Activated CD4-positive, alpha-beta T cell treated with anti-CD3 and anti-CD28 coated beads, Interleukin-2, amount 50 U/mL, for 16 hours (primary cell): ENCODE results near the gene CADM1.
A peak's percentile ranks its signal among the peaks of the same experiment; 100 is the strongest.

Source experiments
- DNase-seq: peaks from one replicate; pipeline ENCODE4 v3.0.0-alpha.2; 2020

The CADM1 gene

GRCh38 chr11:115347106-115347505 lies 157.1 kb downstream of the CADM1 start:
- no peak for DNase-seq

GRCh38 chr11:115345840-115346239 lies 158.4 kb downstream of the CADM1 start:
- no peak for DNase-seq

- no peak for DNase-seq
These were observed 158.9 kb downstream of the CADM1 start for GRCh38 chr11:115345361-115345760.

DNA sequence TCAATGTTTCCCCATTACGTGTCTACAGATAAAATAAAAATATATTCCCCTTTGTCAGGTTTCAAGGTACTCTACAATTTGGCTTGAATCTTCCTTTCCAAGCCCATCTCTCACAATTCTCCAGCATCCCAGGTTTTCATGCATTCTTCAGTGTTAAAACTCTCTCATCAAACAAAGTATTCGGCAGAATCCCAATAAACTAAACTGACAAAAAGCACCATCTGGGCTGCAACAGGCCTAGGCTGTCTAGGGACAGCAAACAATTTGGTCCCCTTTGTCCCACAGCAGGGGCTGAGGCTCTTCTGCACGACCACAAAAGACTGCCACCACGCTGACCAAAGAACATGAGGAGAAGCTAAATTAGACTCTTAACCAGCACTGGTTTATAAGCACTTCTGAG lies 159.4 kb downstream of the CADM1 start:
- no peak for DNase-seq

- DNase-seq: no peak
These were observed 162.1 kb downstream of the CADM1 start for GRCh38 chr11:115342142-115342541.

- no peak for DNase-seq
These were observed 163.3 kb downstream of the CADM1 start for GRCh38 chr11:115340874-115341273.

GRCh38 chr11:115338476-115338875 lies 165.7 kb downstream of the CADM1 start:
- no peak for DNase-seq

DNA sequence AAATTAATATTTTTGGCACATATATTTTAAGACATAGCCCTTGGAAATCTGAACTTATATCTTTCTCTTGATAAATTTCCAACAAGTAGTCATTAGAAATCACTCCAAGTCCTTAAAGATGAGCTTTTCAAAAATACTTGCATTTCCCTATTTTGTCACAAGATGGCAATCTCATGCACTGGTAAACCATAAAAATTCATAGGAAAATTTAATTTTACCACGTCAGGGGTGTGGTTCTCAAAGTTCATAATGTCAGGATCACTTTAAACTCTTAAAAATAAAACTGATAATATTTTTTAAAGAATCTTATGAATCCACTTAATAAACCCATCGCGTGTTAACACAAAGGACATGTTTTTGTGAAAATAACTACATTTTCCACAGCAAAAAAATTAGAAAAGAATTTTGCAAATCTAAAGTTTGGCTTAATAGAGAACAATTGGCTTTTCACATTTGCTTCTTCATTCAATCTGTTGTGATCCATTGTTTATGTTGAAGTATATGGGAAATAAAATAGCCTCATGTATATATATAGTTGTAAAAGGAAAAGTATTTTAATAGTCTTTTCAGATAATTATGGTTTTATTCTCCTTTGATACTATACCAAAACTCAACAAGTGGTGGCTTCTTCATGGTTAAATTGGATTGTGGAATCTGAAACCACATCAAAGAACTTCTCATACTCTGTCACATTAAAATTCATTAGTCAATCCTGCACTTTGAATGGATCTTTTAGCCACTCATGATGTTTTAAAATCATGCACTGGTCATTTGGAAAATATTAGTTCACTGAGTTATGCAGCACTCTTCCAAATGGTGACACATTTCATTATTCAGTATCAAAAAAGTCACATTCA lies 169.1 kb downstream of the CADM1 start:
- peak; percentile 26 for DNase-seq

GRCh38 chr11:115333949-115334348 lies 170.3 kb downstream of the CADM1 start:
- no peak for DNase-seq

DNA sequence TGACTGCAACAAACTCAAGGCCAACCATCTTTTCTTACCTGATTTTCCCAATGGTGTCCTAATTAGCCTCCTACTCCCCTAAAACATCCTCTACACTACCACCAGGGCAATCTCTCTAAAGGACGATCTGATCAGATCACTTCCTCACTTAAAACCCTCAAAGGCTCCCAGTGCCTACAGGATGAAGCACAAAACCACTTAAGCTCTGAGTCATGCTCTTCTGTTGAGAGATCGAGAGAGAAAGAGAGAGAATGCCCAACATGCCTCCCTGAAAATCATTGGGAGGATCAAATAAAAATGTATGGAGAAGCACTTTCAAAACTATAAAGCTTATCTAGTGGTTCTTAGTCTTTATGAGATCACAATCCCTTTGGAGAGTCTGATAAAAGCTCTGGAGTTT lies 171.1 kb downstream of the CADM1 start:
- peak; percentile 3 for DNase-seq

- no peak for DNase-seq
These were observed 173.3 kb downstream of the CADM1 start for GRCh38 chr11:115330684-115331482.

GRCh38 chr11:115326526-115326925 lies 177.7 kb downstream of the CADM1 start:
- DNase-seq: no peak

GRCh38 chr11:115325523-115325922 lies 178.7 kb downstream of the CADM1 start:
- no peak for DNase-seq

GRCh38 chr11:115324581-115325432 lies 179.4 kb downstream of the CADM1 start:
- peak; percentile 62 for DNase-seq

- no peak for DNase-seq
These were observed 181.5 kb downstream of the CADM1 start for GRCh38 chr11:115322553-115323203.

- no peak for DNase-seq
These were observed 182.5 kb downstream of the CADM1 start for GRCh38 chr11:115321605-115322289.

- no peak for DNase-seq
These were observed 186.7 kb downstream of the CADM1 start for GRCh38 chr11:115317277-115318185.

GRCh38 chr11:115316696-115317095 lies 187.5 kb downstream of the CADM1 start:
- no peak for DNase-seq

DNA sequence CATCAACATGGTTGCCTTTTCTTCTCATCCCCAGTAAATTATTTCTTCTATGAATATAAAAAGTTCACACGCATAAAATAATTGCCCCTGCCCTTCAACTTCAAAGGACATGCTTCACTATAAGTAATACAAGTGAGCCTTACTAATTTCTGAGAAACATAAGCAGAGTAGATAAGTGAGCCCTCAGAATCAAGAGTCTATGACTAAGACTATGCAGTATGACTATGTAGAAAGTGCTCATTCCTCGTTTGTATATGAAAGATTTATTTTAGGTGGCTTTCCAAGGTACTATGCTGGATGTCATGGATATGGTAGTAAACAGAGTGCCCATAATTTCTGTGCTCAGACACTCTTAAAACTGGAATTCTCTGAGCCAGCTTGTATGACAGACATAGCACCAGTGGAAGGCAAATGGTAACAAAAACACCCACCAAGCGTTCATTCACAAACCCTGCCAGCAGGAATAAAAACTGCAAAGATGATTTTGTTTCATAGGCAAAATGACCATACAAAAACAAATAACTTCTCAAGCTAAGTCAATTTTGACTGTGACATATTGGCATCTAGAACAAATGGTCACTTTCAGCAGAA lies 189.8 kb downstream of the CADM1 start:
- no peak for DNase-seq

GRCh38 chr11:115313224-115313838 lies 190.9 kb downstream of the CADM1 start:
- no peak for DNase-seq
